H1 (cell line): ENCODE data around the gene JDP2. TPM values are rescaled to one million over a fixed set of nuclear protein-coding genes. Genes with fewer than 3 reads are reported as not detected.

Experiments
- CTCF ChIA-PET: fragments of 300-600 bp; sonication (Branson Sonifier 250); formaldehyde crosslinking; loops from one replicate; lab custom pipeline; 2021; ENCODE audit not compliant: partially characterized antibody; lab: Charles Lee
- POLR2A ChIA-PET: fragments of 300-600 bp; sonication (Branson Sonifier 250); formaldehyde crosslinking; loops from one replicate; lab custom pipeline; 2021; ENCODE audit warnings: inconsistent platforms; ENCODE audit not compliant: partially characterized antibody; lab: Charles Lee
- DNase-seq, 2 experiments: peaks; one replicate each; pipeline versions ENCODE4 v3.0.0 to v3.0.0-alpha.2; 2010 to 2022; ENCODE audit warnings: low spot score in 2 of 2, low read depth in 1 of 2, mixed read lengths in 1 of 2
- FAIRE-seq: peaks from 2 replicates; lab custom pipeline; 2011; peaks lifted over from hg19 to GRCh38; lab: Jason Lieb, UNC
- H2AFZ ChIP-seq: 2 replicates; pipeline ENCODE4 v1.8.1; 2012; ENCODE audit warnings: low read length, inconsistent platforms
- H2AK5ac ChIP-seq: 2 replicates; pipeline ENCODE4 v1.6.1; 2013; ENCODE audit warnings: low read depth, low read length
- H2BK120ac ChIP-seq: replicated peaks from 2 replicates; pipeline ENCODE3; 2013; ENCODE audit warnings: low read depth, low read length, inconsistent platforms
- H2BK12ac ChIP-seq: 2 replicates; pipeline ENCODE4 v1.6.1; 2013; ENCODE audit warnings: low read depth, low read length
- H2BK15ac ChIP-seq: 2 replicates; pipeline ENCODE4 v1.6.1; 2013; ENCODE audit warnings: low read length
- H2BK20ac ChIP-seq: 2 replicates; pipeline ENCODE4 v1.6.1; 2013; ENCODE audit warnings: low read length
- H2BK5ac ChIP-seq: 2 replicates; pipeline ENCODE4 v1.6.1; 2013; ENCODE audit warnings: low read depth, low read length
- H3K14ac ChIP-seq: 2 replicates; pipeline ENCODE4 v1.6.1; 2013; ENCODE audit warnings: inconsistent platforms; ENCODE audit not compliant: insufficient read length
- H3K18ac ChIP-seq: 2 replicates; pipeline ENCODE4 v1.6.1; 2013; ENCODE audit warnings: low read length; ENCODE audit errors: extremely low read depth
- H3K23ac ChIP-seq: 2 replicates; pipeline ENCODE4 v1.6.1; 2013; ENCODE audit warnings: inconsistent platforms; ENCODE audit not compliant: insufficient read length
- H3K23me2 ChIP-seq: 2 replicates; pipeline ENCODE4 v1.6.1; 2013; ENCODE audit warnings: low read depth, low read length
- H3K27ac ChIP-seq: 2 replicates; pipeline ENCODE4 v1.6.1; 2011; ENCODE audit warnings: low read depth, low read length, inconsistent platforms
- H3K27me3 ChIP-seq, 4 experiments: replicated peaks in 1 of 4; 1 replicate in 1 of 4; 2 replicates in 3 of 4; pipeline versions ENCODE4 v1.6.1 to v1.8.1; 2011 to 2013; ENCODE audit warnings: low read length in 3 of 4, mild to moderate bottlenecking in 3 of 4, inconsistent platforms in 2 of 4, mixed read lengths in 2 of 4, moderate library complexity in 1 of 4; ENCODE audit not compliant: control insufficient read depth in 3 of 4, insufficient read depth in 3 of 4; ENCODE audit errors: extremely low read depth in 1 of 4
- H3K36me3 ChIP-seq, 4 experiments: 2 replicates each; pipeline versions ENCODE4 v1.6.1 to v1.8.1; 2011 to 2013; ENCODE audit warnings: mild to moderate bottlenecking in 4 of 4, low read length in 3 of 4, moderate library complexity in 2 of 4, control low read depth in 1 of 4, inconsistent platforms in 1 of 4; ENCODE audit not compliant: insufficient read depth in 4 of 4, control insufficient read depth in 2 of 4
- H3K4ac ChIP-seq: replicated peaks from 2 replicates; pipeline ENCODE3; 2013; ENCODE audit warnings: low read length, low read depth, mixed read lengths, inconsistent platforms; ENCODE audit not compliant: insufficient read length
- H3K4me1 ChIP-seq, 4 experiments: replicated peaks in 1 of 4; 1 replicate in 1 of 4; 2 replicates in 3 of 4; pipeline versions ENCODE4 v1.6.1 to v1.8.1; 2011 to 2013; ENCODE audit warnings: low read length in 3 of 4, inconsistent platforms in 2 of 4, mixed read lengths in 1 of 4; ENCODE audit not compliant: insufficient read depth in 4 of 4, control insufficient read depth in 3 of 4
- H3K4me2 ChIP-seq, 2 experiments: 2 replicates each; pipeline versions ENCODE4 v1.6.1 to v1.8.1; 2011 to 2013; ENCODE audit warnings: low read depth in 2 of 2, low read length in 2 of 2, control low read depth in 1 of 2, inconsistent platforms in 1 of 2, mild to moderate bottlenecking in 1 of 2; ENCODE audit not compliant: insufficient read depth in 1 of 2
- H3K4me3 ChIP-seq, 4 experiments: fragments of 200-600, 300-600 bp in 1 of 4; sonication (generic), shearing (Covaris generic), sonication (Bioruptor Twin) in 1 of 4; 2 replicates each; pipeline versions ENCODE4 v1.5.1 to v1.8.1; 2011 to 2016; ENCODE audit warnings: low read length in 4 of 4, low read depth in 3 of 4, control low read depth in 2 of 4, inconsistent platforms in 2 of 4, mild to moderate bottlenecking in 2 of 4, mixed read lengths in 1 of 4, moderate library complexity in 1 of 4; ENCODE audit not compliant: insufficient read depth in 2 of 4; ENCODE audit errors: extremely low read depth in 1 of 4
- H3K56ac ChIP-seq: replicated peaks from 2 replicates; pipeline ENCODE3; 2013; ENCODE audit warnings: low read depth, mild to moderate bottlenecking, mixed read lengths, low read length, inconsistent platforms; ENCODE audit not compliant: insufficient read length
- H3K79me1 ChIP-seq: 2 replicates; pipeline ENCODE4 v1.6.1; 2013; ENCODE audit warnings: low read depth, low read length, control low read depth
- H3K79me2 ChIP-seq, 2 experiments: 2 replicates each; pipeline versions ENCODE4 v1.6.1 to v1.8.1; 2012 to 2013; ENCODE audit warnings: low read length in 2 of 2, mild to moderate bottlenecking in 2 of 2, inconsistent platforms in 1 of 2; ENCODE audit not compliant: insufficient read depth in 2 of 2, control insufficient read depth in 1 of 2
- H3K9ac ChIP-seq, 4 experiments: replicated peaks in 1 of 4; 1 replicate in 1 of 4; 2 replicates in 3 of 4; pipeline versions ENCODE4 v1.6.1 to v1.8.1; 2011 to 2013; ENCODE audit warnings: low read depth in 3 of 4, low read length in 3 of 4, control low read depth in 2 of 4, mild to moderate bottlenecking in 2 of 4, moderate library complexity in 2 of 4, inconsistent platforms in 1 of 4; ENCODE audit errors: extremely low read depth in 1 of 4
- H3K9me3 ChIP-seq, 2 experiments: 2 replicates each; pipeline versions ENCODE4 v1.6.1 to v1.8.1; 2012 to 2013; ENCODE audit warnings: mild to moderate bottlenecking in 2 of 2, moderate library complexity in 2 of 2, control low read depth in 1 of 2, inconsistent platforms in 1 of 2, low read depth in 1 of 2, low read length in 1 of 2, mixed read lengths in 1 of 2; ENCODE audit not compliant: insufficient read depth in 2 of 2
- H4K20me1 ChIP-seq, 2 experiments: replicated peaks in 1 of 2; 2 replicates each; pipeline versions ENCODE3 to v1.8.1; 2011 to 2013; ENCODE audit warnings: inconsistent platforms in 2 of 2, low read length in 2 of 2, mild to moderate bottlenecking in 1 of 2; ENCODE audit not compliant: insufficient read depth in 2 of 2, control insufficient read depth in 1 of 2
- H4K5ac ChIP-seq: 2 replicates; pipeline ENCODE4 v1.6.1; 2013; ENCODE audit warnings: low read length, low read depth, mixed read lengths, inconsistent platforms; ENCODE audit not compliant: insufficient read length
- H4K8ac ChIP-seq: 2 replicates; pipeline ENCODE4 v1.8.0; 2013; ENCODE audit warnings: mild to moderate bottlenecking, moderate library complexity, low read length, inconsistent platforms; ENCODE audit not compliant: insufficient read depth; ENCODE audit errors: extremely low read depth
- H4K91ac ChIP-seq: replicated peaks from 2 replicates; pipeline ENCODE3; 2013; ENCODE audit warnings: low read length, mixed read lengths, inconsistent platforms; ENCODE audit not compliant: insufficient read length
- RXRA ChIP-seq: IDR thresholded peaks from 2 replicates; pipeline ENCODE4 v1.6.1; 2011; ENCODE audit warnings: low read depth, mild to moderate bottlenecking, low read length, moderate library complexity; ENCODE audit not compliant: insufficient read depth
- WGBS, 2 experiments: shearing (Covaris generic) in 1 of 2; methylation state at CpG; one replicate each; pipeline versions ENCODE4 v1.1.6 to v1.1.7; 2013 to 2015; ENCODE audit warnings: low lambda C conversion rate in 2 of 2, mixed read lengths in 2 of 2, inconsistent platforms in 1 of 2, low coverage in 1 of 2, missing lambda C conversion rate in 1 of 2; ENCODE audit not compliant: insufficient replicate concordance in 2 of 2, insufficient coverage in 1 of 2, insufficient read length in 1 of 2; ENCODE audit errors: extremely low coverage in 1 of 2, missing lambda C conversion rate in 1 of 2; 5-methylcytosine and 5-hydroxymethylcytosine counted together
- polyA plus RNA-seq, 7 experiments: library from polyadenylated mRNA; depleted of rRNA in 3 of 7; stranded (reverse) in 5 of 7; unstranded in 2 of 7; fragments of >200 nt in 5 of 7; fragments of 200-250 nt in 2 of 7; gene quantifications; 1 replicate in 5 of 7; 2 replicates in 1 of 7; 4 replicates in 1 of 7; pipeline versions ENCODE4 v1.2.1 to v1.2.3, GENCODE V29; 2011 to 2013; ENCODE audit warnings: missing spikeins in 2 of 7, mixed read lengths in 2 of 7
- total RNA-seq: library from RNA; stranded (reverse); fragmentation: NEBNext Ultra II Directional; extraction: Animal tissue kit (Norgen Biotek cat#: 25700); gene quantifications from 2 replicates; pipeline ENCODE4 v1.2.1, GENCODE V29; 2021

The JDP2 gene
- total and polyA plus RNA-seq, 2 of the 8 experiments (the other 6 are each of a cell fraction or from before 2014, with no cell fraction given): 8.9 to 27.2 TPM

DNA sequence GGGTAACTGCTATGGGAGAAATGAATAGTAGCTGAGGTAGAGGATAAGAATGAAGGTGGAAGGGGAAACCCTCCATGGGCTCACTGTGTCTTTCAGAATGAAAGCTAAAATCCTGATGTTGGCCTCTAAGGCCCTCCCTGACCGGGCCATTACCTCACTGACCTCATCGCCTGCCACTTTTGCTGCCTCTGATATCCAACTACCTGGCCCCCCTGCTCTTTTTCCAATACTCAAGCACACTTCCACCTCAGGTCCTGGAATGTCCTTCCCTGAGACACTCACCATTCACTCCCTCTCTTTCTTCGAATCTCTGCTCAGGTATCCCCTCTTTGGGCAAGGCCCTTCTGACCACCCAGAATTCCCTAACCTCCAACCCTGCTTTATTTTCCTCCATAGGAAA lies 93.0 kb downstream of the JDP2 start:
- H2BK12ac ChIP-seq: no peak overlapping the region
- no peak overlapping the region for H3K23ac ChIP-seq
- H2BK20ac ChIP-seq: no peak overlapping the region
- H2BK15ac ChIP-seq: no peak overlapping the region
- H3K9me3 ChIP-seq: no peaks in the 10 kb centered on the region
- FAIRE-seq: no peak
- H3K14ac ChIP-seq: no peak overlapping the region
- no peak overlapping the region for H3K4ac ChIP-seq
- no peak overlapping the region for H3K4me2 ChIP-seq
- no peak overlapping the region for H4K5ac ChIP-seq
- H4K8ac ChIP-seq: no peak overlapping the region
- H3K18ac ChIP-seq: no peak overlapping the region
- no peak overlapping the region for H2AFZ ChIP-seq
- no peaks in the 10 kb centered on the region for H3K79me2 ChIP-seq
- H2BK5ac ChIP-seq: no peak overlapping the region
- CTCF ChIA-PET: interaction anchor here (0.7 to 11.7 kb wide), 5 partner anchors 9 to 134 kb away, joined by 3 to 135 read pairs (median 4); no protein-coding TSS in a partner anchor
- no peak overlapping the region for H3K4me3 ChIP-seq
- H2BK120ac ChIP-seq: no peak overlapping the region
- TF ChIP-seq RXRA: no peak
- POLR2A ChIA-PET: interaction anchor here (1.0 kb wide), 1 partner anchor 8 kb away, joined by 3 read pairs; no protein-coding TSS in a partner anchor
- H3K9ac ChIP-seq: no peak overlapping the region
- no peaks in the 10 kb centered on the region for H3K27me3 ChIP-seq
- no peaks in the 10 kb centered on the region for H3K79me1 ChIP-seq
- H3K27ac ChIP-seq: no peak overlapping the region
- H4K91ac ChIP-seq: no peak overlapping the region
- no peaks in the 10 kb centered on the region for H3K36me3 ChIP-seq
- DNase-seq: no peak
- no peaks in the 10 kb centered on the region for H3K23me2 ChIP-seq
- no peak overlapping the region for H3K56ac ChIP-seq
- H2AK5ac ChIP-seq: no peak overlapping the region
- H4K20me1 ChIP-seq: no peaks in the 10 kb centered on the region
- H3K4me1 ChIP-seq: no peaks in the 10 kb centered on the region; a peak in 1 of 7 replicates
- 86% methylated on average over 3 of the region's 3 CpGs; no CpG with 5 or more reads in 1 of the 2 experiments for WGBS, 2 experiments
